AG10803 (cell line): ENCODE data around the gene C12orf50.

Source experiments
- DNase-seq: peaks from one replicate; pipeline ENCODE4 v3.0.0; 2010; ENCODE audit warnings: low read depth
- H3K4me3 ChIP-seq: 2 replicates; pipeline ENCODE4 v1.5.1; 2011; ENCODE audit warnings: mild to moderate bottlenecking, low read length, control low read depth
- TF ChIP-seq, protein P1 (sequence below): conservative IDR thresholded peaks from 2 replicates; pipeline ENCODE4 v1.5.1; 2011; ENCODE audit warnings: mild to moderate bottlenecking, low read length, control low read depth, inconsistent platforms

Gene C12orf50

DNA sequence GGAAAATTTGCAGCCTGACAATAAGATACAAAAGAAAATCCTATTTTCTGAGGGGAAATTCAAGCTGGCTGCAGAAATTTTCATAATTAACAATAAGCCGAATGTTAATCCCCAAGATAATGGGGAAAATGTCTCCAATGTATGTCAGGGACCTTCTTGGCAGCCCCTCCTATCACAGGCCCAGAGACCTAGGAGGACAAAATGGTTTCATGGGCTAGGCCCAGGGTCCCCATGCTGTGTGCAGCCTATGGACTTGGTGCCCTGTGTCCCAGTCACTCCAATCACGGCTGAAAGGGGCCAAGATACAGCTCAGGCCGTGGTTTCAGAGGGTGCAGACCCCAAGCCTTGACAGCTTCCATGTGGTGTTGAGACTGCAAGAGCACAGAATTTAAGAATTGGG is 11.2 kb downstream of the C12orf50 start:
- no peak for DNase-seq
- H3K4me3 ChIP-seq: no peak overlapping the region
- TF ChIP-seq, protein P1, sequence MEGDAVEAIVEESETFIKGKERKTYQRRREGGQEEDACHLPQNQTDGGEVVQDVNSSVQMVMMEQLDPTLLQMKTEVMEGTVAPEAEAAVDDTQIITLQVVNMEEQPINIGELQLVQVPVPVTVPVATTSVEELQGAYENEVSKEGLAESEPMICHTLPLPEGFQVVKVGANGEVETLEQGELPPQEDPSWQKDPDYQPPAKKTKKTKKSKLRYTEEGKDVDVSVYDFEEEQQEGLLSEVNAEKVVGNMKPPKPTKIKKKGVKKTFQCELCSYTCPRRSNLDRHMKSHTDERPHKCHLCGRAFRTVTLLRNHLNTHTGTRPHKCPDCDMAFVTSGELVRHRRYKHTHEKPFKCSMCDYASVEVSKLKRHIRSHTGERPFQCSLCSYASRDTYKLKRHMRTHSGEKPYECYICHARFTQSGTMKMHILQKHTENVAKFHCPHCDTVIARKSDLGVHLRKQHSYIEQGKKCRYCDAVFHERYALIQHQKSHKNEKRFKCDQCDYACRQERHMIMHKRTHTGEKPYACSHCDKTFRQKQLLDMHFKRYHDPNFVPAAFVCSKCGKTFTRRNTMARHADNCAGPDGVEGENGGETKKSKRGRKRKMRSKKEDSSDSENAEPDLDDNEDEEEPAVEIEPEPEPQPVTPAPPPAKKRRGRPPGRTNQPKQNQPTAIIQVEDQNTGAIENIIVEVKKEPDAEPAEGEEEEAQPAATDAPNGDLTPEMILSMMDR: no peak

DNA sequence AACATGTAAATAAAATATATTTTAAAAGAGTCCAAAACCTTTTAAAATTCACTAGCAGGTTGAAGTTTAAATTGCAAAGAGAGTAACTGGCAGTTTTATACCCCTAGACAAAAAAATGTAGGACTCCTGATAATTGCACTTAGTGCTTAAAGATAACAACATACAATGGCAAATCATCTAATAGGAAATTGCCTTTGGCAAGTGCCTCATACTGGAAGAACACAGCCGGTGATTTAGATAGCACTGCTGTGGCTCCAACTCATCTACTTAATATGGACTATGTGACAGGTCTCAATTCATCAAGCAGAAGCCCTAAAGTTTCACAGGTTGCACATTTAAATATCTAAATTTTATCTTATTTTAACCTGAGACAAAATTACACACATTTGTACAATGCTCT is 13.4 kb downstream of the C12orf50 start:
- DNase-seq: no peak
- H3K4me3 ChIP-seq: no peak overlapping the region
- TF ChIP-seq, protein P1: no peak

DNA sequence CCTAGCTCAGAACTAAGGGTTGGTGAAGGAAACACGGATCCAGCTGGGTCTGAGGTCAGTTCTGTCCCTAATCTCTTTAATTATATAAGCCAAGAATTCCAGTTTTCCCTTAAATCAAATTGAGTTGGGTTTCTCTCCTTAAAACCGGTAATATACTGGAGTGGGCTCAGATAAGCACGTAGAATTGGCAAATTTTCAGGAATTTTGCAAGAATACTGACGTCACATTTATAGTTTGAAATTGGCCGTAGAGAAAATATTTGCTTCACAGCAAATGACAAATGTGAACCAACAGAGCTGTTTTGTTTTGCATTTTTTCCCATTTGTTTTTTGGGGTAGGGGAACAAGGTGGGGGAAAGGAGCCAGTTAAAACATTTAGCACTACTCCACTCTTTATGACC is 17.4 kb downstream of the C12orf50 start:
- no peak overlapping the region for H3K4me3 ChIP-seq
- TF ChIP-seq, protein P1: no peak
- no peak for DNase-seq

DNA sequence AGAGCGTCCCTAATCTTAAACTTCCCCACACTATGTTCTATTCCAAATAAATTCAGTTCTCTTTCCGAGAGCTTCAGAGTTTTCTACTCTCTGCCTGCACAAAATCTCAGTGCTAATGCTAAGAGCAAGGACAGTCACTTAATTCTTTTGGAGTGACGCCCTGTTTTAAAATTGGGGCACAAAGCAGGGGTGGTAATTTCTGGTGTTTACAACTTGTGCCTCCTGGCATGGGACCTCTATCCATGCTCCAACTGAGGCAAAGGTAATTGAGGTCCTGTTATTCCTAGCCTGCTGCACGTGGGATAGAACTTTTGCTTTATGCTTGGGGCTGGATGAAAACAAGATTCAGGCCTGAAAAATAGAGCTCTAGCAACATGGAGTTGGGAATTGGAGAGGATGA is 22.9 kb downstream of the C12orf50 start:
- no peak for DNase-seq
- no peak overlapping the region for H3K4me3 ChIP-seq
- TF ChIP-seq, protein P1: no peak

DNA sequence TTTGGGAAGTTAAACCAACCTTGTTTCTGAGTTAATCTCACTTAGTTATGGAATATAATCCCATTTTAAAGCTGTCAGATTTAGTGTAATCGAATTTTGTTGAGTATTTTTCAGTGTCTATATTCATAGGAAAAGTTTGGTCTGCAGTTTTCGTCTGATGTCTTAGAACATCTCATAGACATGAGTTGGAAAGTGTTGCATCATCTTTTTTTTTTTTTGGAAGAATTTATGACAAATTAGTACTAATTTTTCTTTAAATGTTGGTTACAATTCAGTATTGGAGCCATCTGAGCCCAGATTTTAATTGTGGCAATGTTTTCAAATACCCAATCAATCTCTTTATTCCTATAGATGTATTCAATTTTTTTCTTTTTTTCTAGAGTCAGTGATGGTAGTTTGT is 27.9 kb downstream of the C12orf50 start:
- TF ChIP-seq, protein P1: no peak
- no peak for DNase-seq
- no peak overlapping the region for H3K4me3 ChIP-seq

DNA sequence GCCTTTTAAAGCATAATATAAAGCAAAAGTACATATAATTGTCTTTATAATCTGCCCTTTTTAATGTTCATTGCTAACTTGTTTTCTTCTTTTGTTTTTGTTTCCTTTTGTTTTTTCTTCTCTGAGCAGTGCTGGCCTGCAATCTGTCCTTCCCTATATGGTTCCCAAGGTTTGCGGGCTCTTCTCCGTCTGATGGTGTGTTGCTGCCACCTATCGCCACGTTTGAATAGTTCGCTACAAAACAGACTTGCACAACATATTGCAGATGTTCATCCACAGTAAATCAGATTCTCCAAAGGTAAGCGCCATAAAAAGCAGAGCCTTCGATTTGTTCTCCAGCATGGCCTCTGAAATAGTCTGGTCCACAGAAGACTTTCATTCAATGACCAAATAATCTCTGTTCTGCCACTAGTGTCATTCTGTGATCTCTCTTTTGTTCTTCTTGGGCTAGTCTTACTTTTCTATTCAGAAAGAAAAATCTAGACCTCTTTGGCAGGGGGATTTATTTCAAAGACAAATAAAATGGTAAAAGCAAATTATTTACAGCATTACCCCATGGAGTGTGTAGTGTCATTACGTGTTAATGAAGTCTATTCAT is 33.5 kb downstream of the C12orf50 start:
- TF ChIP-seq, protein P1: peak; percentile 81
- no peak overlapping the region for H3K4me3 ChIP-seq
- peak; percentile 68 for DNase-seq

DNA sequence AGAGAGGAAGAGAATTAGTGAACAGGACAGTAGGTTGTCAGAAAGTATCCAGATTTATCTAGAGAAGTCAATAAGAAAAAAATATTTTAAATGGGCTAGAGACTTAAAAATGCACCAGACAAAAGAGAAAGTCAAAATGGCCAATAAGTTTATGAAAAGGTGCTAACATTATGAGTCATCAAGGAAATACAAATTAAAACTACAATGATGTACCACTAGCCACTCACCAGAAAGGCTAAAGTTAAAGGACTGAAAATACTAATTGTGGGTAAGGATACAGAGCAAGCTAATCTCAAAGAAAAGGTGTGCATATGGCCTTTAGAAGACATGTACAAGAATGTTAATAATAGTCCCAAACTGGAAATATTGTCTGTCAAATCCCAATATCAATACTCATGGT is 37.7 kb downstream of the C12orf50 start:
- TF ChIP-seq, protein P1: no peak
- no peak for DNase-seq
- no peak overlapping the region for H3K4me3 ChIP-seq
